ENCODE data around the gene MYO5A.

DNA sequence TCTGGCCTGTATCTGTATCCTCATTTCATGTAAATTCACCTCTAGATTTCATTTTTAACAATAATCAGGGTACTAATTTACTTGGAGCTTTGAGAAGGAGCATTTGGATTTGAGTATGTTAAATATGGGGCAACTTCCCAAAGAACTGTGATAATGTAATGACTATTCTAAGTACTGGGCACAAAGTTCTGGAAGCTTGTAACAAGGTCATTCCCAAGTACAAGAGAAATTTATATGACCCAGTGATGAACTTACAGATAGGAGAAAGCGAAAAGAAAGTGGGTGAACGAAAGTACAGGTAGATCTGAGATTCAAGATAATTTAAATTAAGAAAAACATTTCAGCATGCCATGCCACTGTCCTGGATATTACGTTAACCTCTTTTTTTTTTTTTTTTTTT, 93.8 kb downstream of the MYO5A start:
- TF ChIP-seq, protein P1, sequence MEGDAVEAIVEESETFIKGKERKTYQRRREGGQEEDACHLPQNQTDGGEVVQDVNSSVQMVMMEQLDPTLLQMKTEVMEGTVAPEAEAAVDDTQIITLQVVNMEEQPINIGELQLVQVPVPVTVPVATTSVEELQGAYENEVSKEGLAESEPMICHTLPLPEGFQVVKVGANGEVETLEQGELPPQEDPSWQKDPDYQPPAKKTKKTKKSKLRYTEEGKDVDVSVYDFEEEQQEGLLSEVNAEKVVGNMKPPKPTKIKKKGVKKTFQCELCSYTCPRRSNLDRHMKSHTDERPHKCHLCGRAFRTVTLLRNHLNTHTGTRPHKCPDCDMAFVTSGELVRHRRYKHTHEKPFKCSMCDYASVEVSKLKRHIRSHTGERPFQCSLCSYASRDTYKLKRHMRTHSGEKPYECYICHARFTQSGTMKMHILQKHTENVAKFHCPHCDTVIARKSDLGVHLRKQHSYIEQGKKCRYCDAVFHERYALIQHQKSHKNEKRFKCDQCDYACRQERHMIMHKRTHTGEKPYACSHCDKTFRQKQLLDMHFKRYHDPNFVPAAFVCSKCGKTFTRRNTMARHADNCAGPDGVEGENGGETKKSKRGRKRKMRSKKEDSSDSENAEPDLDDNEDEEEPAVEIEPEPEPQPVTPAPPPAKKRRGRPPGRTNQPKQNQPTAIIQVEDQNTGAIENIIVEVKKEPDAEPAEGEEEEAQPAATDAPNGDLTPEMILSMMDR (IDR thresholded peaks at IDR 0.05) = no peak
- TF ChIP-seq ZFX (IDR thresholded peaks at IDR 0.05; ENCODE audit: borderline replicate concordance) = no peak
